NOMO-1 treated with DMSO at 0.1 percent for 48 hours (cell line): ENCODE data around the gene CADM1.
A peak's percentile ranks its signal among the peaks of the same experiment; 100 is the strongest.

Experiments used
- DNase-seq: peaks from one replicate; lab custom pipeline; 2025; ENCODE audit not compliant: unreplicated experiment; lab: John Stamatoyannopoulos, UW

CADM1 gene

DNA sequence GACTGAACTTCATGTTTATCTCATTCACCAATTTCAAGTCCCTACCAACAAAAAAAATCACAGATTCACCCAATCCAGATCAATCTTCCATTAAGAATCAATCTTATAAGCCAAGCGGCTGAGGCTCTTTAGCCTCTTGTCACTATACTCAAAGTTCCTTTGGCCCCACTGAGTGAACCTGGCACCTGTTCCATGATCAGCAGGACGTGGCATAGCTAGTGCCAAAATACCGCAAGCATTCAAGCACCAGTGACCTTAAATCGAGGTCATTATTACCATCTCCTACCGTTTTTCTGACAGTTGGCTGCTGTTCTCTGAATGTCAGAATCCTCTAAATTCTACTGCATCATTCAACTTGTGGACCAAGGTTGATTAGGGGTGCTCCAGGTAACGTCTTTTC, 141.2 kb downstream of the CADM1 start:
- DNase-seq = no peak

DNA sequence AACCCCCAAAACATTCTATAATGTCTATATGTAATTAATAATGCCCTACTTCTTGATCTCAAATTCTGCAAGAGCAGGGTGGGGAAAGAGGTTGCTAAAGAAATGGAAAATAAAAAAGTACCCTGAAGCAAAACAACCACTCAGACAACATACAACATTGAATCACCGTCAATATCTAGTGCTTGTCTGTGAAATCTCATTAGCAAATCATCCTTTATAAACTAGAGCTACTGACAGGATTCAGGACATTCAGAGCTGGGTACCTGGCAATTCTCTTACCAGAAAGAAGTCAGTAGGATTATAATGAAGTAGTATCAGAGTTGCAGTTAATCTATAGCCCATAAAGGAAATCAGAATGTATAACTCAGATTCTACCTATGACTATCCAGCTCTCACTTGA, 143.2 kb downstream of the CADM1 start:
- DNase-seq = no peak

DNA sequence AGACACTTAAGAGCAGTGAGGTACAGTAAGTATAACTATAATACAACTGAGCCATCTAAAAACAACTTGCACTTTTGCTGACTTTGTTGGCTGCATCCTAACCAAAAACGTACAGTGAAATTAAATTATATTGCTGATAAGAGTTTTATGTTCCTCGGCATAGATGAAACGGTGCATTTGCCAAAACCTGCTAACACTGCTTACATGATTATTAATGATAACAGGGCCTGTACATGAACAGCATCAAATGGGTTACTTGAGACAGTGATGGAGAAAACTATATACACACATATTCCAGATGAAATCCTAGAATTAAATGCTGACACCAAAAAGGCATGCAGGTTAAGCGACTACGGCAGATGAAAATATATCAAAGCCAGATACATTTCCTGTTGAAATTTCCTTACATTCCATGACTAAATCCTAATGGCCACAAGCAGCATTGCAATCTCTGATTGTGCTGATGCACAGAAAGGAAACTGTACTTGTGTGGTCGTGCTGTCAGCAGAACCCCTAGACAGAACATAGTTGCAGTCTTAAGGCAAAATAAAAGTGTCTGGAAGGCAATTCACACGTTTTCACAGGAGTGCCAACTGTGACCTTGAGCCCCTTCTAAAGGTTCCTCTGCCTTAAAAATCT, 143.9 kb downstream of the CADM1 start:
- no peak for DNase-seq

DNA sequence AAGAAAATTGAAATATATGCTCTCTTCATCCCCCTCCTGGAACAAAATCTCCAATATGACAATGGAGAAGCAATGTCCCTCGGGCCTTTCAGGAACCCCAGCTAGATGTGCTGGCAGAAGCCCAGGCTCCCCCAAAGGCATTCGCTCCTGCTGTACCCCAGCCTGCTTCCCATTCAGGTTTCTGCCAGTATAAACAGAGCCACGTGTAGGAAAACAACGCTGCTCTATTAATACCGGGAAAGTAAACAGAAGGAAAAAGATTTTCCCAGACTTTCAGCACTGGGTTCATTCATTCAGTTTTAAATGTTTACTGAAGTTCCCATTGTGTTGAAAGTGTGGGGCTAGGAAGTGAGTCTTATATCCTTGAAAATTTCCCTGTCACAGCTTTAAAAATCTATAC, 147.1 kb downstream of the CADM1 start:
- DNase-seq = no peak

DNA sequence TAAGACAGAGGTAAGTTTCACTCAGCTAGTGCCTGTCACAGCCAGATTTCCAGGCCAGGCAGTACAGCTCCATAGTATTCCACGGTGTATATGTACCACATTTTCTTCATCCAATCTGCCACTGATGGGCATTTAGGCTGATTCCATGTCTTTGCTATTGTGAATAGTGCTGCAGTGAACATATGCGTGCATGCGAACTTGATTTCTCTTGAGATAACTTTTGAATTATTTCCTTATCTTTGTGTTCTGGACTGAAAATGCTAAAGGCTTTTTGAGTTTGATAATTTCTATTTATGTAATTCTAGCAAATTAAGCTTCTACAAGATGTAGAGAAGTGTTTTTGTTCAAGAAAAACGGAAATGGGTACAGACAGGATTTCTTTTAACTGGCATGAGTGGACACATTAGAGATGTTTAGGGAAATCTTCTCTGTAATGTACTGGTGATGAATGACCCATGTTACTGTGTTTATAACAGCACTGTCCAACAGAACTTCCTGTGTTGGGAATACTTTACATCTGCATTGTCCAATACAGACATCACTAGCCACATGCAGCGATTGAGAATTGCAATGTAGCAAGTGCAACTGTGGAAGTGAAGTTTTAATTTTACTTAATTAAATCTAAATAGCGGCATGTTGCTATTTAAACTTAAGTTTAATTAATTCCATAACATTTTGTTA, 151.3 kb downstream of the CADM1 start:
- no peak for DNase-seq

DNA sequence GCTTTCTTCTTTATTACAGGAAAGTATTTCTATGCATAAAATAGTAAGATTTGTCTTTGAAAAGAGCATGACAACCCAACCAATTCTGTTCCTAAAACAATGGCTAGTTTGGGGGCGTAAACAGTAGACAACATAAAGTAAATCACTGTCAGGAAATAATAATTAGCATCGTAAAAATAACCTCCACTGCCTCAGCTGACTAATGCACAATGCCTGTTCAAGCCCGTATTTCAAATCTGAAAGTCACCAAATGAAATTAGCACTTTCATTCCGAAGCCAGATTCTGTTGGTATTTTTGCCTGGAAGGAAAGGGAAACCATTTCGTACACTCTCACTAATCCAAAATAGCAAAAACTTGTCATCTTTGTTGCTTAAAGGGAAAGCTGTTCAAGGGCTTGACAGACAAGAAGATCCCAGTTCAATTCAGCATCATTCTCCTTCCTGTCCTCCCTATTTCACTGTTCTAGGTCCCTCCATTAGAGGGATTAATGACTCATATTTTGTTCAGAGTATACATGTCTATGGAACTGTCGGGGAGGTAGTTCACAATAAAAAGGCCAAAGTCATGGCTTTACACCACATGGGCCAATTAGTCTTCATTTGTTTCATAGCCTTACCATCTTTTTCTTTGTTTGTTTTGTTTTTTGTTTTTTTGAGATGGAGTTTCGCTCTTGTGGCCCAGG, 154.7 kb downstream of the CADM1 start:
- no peak for DNase-seq

DNA sequence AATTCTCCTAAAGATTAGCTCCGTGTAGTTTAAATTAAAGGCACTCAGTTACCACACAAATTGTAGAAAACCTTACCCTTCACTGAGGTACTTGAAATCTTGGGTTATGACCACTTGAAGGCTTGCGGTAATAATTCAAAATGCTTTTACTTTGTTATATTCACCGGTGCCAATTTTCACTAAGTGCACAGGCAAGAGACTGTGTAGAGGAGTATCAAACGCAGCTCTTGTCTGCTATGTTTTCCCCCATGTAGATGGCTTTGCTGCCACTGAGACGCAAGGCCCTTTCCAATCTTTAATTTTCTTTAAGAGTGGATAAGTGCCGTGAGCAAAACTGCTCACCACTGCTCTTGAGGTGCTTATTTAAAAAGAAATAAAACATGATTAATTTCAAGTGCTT, 155.8 kb downstream of the CADM1 start:
- DNase-seq = no peak

DNA sequence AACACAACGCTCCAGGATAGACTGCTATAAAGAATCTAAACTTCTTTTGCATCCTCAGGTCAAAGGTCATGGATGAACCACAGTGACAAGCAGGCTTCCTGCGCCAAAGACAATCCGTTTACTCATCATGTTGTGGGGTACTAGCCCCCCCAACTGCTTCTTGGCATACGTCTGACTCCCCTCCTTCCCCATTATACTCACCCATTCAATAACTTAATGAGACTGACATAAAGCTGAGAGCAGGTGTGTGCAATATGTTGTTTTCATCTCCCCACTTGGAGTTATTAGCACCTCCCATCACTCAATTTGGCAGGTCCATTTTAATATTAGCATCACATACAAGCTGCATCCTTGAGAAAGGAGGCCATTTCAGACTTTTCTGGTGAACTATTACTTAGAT, 157.1 kb downstream of the CADM1 start:
- no peak for DNase-seq

DNA sequence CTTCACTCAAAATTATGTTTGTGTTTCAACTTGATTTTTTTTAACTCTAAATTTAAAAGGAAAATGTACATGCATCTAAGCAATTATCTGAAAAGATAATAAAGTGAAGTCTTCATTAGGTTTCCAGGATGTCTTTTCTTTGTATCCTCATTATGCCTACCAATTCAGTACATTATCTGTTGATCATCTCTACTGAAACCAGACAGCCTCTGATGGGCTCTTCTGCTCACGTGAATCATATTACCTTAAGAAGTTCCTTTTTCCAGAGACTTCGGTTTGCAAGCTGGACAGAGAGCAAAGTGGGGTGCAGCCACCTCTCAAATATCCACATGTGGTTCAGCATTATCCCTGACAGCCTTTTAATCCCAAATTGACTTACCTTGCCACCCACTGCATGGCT, 158.4 kb downstream of the CADM1 start:
- DNase-seq = peak; percentile 10

DNA sequence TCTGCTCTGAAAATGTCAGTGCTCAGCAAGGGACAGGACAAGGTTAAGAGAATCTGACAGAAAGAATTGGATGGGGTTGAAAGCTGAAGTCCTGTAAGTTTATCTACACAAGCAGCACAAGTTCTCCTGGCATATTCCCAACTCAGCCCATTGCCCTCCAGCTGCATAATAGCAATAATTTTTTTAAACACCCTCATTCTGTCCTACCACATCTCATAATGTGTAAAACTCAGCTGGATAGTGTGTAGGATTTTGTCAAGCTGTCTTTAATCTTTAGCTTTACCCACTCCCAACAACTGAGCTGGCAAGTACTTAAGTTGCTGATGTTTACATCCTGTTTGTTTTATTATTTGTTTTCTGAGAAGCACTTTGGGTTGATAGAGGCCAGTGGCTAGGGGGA, 158.9 kb downstream of the CADM1 start:
- DNase-seq = no peak

DNA sequence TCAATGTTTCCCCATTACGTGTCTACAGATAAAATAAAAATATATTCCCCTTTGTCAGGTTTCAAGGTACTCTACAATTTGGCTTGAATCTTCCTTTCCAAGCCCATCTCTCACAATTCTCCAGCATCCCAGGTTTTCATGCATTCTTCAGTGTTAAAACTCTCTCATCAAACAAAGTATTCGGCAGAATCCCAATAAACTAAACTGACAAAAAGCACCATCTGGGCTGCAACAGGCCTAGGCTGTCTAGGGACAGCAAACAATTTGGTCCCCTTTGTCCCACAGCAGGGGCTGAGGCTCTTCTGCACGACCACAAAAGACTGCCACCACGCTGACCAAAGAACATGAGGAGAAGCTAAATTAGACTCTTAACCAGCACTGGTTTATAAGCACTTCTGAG, 159.4 kb downstream of the CADM1 start:
- DNase-seq = no peak

DNA sequence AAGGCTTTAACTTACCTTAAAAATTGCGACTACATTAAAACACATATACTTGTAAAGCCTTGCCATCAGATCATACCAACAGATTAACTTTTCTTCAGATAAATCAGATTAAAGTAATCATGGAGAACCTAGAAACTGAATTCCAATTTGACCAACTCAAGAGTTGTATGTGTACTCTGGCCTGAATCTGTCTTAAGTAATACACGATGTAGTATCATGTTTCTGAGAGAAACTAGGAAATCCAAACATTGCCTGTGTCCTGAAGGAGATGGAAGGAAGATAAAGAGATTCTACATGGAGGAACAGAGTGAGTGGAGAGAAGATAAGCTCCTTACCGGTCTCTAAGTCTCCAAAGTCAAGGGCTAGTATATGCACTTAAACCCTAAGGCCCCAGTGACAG, 162.1 kb downstream of the CADM1 start:
- DNase-seq = no peak

DNA sequence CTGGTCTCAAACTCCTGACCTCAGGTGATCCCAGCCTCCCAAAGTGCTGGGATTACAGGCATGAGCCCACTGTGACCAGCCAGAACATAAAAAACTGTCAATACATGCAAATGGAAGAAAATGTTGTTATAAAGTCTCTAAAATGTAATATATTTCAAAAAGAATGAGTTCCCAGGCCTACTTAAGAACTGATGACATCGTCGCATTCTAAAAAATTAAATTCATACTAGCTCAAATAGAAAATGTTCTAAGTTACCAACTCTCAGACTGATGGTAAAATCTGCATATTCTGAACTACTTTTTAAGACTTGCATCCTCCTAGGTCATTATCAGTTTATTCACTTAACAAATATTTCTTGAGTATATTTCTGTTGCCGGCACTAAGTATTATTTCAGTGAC, 163.3 kb downstream of the CADM1 start:
- no peak for DNase-seq

DNA sequence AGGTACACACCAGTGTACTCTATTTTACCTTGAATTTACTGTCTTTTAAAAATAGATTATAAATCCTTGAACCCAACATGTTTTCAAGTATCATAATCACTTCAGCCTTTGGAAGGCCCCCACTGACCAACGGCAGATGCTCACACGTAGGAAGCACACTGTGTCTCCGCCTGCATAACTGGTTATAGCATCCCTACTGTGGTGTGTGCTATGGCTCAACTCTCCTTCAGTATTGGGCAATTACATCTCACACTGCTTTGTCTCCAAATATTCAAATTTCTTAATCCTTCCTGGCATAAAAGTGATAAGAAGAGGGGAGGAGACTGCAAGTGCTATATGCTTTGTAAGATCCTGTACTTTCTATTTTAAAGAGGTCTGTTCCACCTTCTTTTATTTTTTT, 165.7 kb downstream of the CADM1 start:
- peak; percentile 48 for DNase-seq

DNA sequence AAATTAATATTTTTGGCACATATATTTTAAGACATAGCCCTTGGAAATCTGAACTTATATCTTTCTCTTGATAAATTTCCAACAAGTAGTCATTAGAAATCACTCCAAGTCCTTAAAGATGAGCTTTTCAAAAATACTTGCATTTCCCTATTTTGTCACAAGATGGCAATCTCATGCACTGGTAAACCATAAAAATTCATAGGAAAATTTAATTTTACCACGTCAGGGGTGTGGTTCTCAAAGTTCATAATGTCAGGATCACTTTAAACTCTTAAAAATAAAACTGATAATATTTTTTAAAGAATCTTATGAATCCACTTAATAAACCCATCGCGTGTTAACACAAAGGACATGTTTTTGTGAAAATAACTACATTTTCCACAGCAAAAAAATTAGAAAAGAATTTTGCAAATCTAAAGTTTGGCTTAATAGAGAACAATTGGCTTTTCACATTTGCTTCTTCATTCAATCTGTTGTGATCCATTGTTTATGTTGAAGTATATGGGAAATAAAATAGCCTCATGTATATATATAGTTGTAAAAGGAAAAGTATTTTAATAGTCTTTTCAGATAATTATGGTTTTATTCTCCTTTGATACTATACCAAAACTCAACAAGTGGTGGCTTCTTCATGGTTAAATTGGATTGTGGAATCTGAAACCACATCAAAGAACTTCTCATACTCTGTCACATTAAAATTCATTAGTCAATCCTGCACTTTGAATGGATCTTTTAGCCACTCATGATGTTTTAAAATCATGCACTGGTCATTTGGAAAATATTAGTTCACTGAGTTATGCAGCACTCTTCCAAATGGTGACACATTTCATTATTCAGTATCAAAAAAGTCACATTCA, 169.1 kb downstream of the CADM1 start:
- DNase-seq = peak; percentile 49

DNA sequence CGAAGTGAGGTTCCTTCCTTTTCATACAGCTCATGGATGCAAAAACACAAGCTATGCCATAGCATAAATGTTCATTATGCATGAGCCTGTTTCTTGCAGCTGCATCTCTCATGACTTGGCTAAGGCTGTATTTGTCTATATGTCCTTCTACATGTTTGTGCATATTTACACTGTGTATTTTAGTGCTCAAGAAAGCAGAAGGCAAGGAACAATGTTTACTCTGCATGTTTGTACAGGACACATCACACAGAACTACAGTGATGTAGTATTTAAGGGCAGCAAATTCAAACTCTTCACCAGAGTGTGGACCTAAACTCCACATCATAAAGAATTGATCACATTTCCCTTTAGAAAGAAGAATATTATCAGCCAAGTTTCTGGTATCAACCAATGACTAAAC, 170.3 kb downstream of the CADM1 start:
- DNase-seq = no peak

DNA sequence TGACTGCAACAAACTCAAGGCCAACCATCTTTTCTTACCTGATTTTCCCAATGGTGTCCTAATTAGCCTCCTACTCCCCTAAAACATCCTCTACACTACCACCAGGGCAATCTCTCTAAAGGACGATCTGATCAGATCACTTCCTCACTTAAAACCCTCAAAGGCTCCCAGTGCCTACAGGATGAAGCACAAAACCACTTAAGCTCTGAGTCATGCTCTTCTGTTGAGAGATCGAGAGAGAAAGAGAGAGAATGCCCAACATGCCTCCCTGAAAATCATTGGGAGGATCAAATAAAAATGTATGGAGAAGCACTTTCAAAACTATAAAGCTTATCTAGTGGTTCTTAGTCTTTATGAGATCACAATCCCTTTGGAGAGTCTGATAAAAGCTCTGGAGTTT, 171.1 kb downstream of the CADM1 start:
- peak; percentile 46 for DNase-seq

DNA sequence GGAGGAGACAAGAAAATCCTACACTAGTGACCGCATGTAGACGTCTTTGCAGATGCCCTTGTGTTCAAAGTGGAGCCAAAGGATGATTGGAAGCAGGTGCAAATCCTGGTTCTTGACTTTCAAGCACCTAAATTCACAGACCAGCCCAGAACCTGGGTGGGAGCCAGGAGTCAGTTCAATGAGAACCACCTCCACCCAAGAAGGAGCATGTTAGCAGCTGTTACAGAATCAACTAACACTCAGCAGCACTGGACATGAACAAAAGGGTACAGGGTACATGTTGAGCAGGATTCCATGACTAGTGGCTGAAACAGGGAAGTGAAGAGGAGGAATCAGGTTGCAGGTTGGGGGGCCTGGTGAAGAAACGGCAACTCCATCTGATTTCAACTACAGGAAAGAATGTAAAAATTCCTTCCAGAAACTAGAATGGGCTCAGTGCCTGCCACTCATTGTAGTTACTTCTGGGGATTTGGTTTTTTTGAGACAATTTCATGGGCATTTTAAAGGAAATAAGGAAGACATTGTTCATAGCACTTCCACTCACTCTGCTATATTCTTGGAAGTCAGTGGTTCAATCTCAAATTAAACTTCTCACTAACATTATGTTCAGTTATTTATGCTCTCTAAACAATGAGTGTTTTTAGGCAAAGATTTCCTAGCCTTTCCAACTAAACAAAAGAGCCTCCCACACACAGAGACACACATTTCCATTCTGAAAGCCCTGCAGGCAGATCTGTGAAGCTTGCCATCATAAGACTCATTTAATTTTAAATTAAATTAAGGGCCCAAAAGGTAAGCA, 173.3 kb downstream of the CADM1 start:
- DNase-seq = no peak

DNA sequence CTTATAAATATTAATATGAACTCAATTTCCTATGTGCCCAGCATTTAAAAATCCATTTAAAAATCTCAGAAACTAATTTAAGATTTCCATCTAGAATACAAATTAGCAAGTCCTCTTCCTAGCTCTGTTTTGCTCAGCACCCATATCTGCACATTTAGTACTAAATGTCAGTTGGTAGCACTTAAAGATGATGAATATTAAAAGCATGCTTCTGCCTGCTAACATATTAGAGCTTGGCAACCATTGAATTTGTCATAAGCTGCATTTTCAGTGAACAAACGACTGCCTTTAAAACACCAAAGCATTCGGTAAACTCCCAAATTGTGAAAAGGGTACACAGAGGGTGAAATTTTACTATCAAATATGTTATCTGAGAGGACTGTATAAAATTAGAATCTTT, 177.7 kb downstream of the CADM1 start:
- DNase-seq = no peak

DNA sequence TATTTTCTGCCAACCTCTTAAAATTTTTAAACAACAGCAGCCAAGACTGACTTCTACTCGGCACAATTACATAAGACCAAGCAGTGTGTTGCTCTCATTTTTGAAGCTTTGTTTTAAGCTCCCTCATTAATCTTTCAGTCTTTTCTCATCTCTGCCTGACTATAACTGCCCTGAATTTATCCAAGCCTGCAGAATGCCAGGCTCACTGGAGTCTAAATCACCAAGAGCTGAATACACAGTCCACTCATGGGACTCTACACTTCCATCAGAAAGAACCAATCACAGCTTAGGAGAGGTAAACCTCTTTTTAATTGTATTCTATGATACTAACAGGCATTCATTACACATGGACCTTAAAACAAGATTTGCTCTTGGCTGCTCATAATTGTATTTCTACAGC, 178.7 kb downstream of the CADM1 start:
- no peak for DNase-seq
